Upper lobe of left lung (tissue), 6 donors: ENCODE data around the gene FAM171A2. TPM values are rescaled to one million over a fixed set of nuclear protein-coding genes. Genes with fewer than 3 reads are reported as not detected.

Source experiments
- ATAC-seq, 2 donors: fragments of 200-7000 bp; cut with Tn5 transposase; one replicate each; pipeline ENCODE4 v1.9.1; 2022; ENCODE audit warnings: mild to moderate bottlenecking in 2 of 2, moderate library complexity in 2 of 2; ENCODE audit not compliant: low FRiP score in 2 of 2
- DNase-seq, 2 donors: peaks; one replicate each; pipeline ENCODE4 v3.0.0-alpha.2; 2019 to 2020
- H3K27ac ChIP-seq, 4 donors: fragments of 200-600 bp; sonication (generic); one replicate each; pipeline ENCODE4 v1.5.1; 2016 to 2019
- H3K27me3 ChIP-seq, 4 donors: fragments of 200-600 bp; sonication (generic); one replicate each; pipeline ENCODE4 v1.5.1; 2017 to 2019
- H3K36me3 ChIP-seq, 4 donors: fragments of 200-600 bp; sonication (generic); one replicate each; pipeline ENCODE4 v1.5.1; 2016 to 2019
- H3K4me1 ChIP-seq, 4 donors: fragments of 200-600 bp; sonication (generic); one replicate each; pipeline ENCODE4 v1.5.1; 2018 to 2019
- H3K4me3 ChIP-seq, 4 donors: fragments of 200-600 bp; sonication (generic); one replicate each; pipeline ENCODE4 v1.5.1; 2017 to 2019; ENCODE audit warnings: mild to moderate bottlenecking in 2 of 4, moderate library complexity in 1 of 4
- H3K9me3 ChIP-seq, 4 donors: fragments of 200-600 bp; sonication (generic); one replicate each; pipeline ENCODE4 v1.5.1; 2018 to 2019
- EP300 ChIP-seq, 4 donors: sonication (generic); formaldehyde crosslinking; IDR thresholded peaks; one replicate each; pipeline ENCODE4 v1.5.1; 2017; ENCODE audit warnings: antibody characterized with exemption in 4 of 4, control low read depth in 2 of 4
- POLR2A ChIP-seq, 4 donors: fragments of 450-650 bp; IDR thresholded peaks; one replicate each; pipeline ENCODE4 v1.5.1; 2016 to 2017; ENCODE audit warnings: antibody characterized with exemption in 4 of 4, mild to moderate bottlenecking in 2 of 4
- POLR2AphosphoS5 ChIP-seq, 2 donors: sonication (generic); formaldehyde crosslinking; IDR thresholded peaks; one replicate each; pipeline ENCODE4 v1.5.1; 2017; ENCODE audit warnings: antibody characterized with exemption in 2 of 2
- WGBS, 2 donors: methylation state at CpG; one replicate each; pipeline ENCODE4 v1.1.5; 2017 to 2018; 5-methylcytosine and 5-hydroxymethylcytosine counted together
- total RNA-seq, 6 donors: library from RNA; depleted of rRNA in 4 of 6; stranded (reverse); fragments of >200 nt in 4 of 6; gene quantifications; one replicate each; pipeline versions ENCODE4 v1.1.0 to v1.2.1, GENCODE V29; 2016 to 2021
- TF ChIP-seq, protein P1 (sequence below), 6 experiments: fragments of 450-650 bp in 4 of 6; fragments of 200-600 bp in 2 of 6; sonication (generic) in 2 of 6; IDR thresholded peaks; one replicate each; pipeline ENCODE4 v1.5.1; 2016 to 2019; ENCODE audit warnings: antibody characterized with exemption in 6 of 6
- donor health status: DM: no; HTN: no; CAD: no; lungs with moderate emphysema.
- donor health status: DM: no; HTN: yes; CAD: no; lungs with severe emphysema.

The FAM171A2 gene
- total RNA-seq, 6 donors from 2014 or later = 0.61 to 4.6 (median 0.98) TPM; not detected in 1

DNA sequence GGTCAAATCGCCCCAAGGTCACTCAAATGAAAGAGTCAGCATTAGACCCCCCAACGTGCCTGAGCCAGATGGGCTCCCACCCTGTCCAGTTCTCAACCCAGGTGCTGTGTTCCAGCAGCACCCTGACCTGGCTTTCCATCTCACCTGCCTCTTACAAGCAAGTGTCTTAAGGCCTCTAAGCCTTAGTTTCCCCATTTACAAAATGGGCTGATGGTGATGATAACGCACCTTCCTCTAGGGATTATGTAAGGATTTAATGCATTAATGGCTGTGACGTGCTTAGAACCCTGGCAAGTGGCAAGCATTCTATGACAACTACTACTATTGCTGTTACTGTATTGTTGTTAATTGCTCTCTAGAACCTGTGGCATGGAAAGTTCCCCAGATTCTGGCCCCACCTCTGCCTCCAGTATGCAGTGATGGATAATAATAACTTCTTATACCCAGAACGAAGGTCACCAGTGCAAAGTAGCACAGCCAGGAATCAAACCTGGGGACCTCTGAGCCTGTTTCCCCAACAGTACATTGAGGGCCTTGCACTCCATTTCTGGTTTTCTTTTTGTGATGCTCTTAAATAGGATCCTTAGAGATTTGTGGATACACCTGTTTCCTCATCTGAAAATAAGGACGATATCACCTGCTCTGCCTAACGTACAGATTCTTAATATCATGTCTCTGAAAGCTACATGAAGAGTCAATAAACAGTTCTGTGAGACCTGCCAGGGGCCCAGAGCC, 35.8 kb downstream of the FAM171A2 start:
- ATAC-seq (no peak), DNase-seq (no peak)
- H3K9me3 ChIP-seq = no peaks in the 10 kb centered on the region

GRCh38 chr17:44326861-44327444, 36.7 kb downstream of the FAM171A2 start:
- ATAC-seq (peak; percentile 91 to 92), DNase-seq (peak; percentile 97)

More for the DNA sequence above, 35.8 kb downstream of the FAM171A2 start:
- Histone ChIP-seq H3K36me3 (no peaks in the 10 kb centered on the region), H3K4me1 (peaks cover 29 to 52% (median 36%) of the 10 kb centered on the region in 4 donors), H3K27me3 (no peaks in the 10 kb centered on the region), H3K27ac (no peak overlapping the region), H3K4me3 (no peak overlapping the region)
- no peak for TF ChIP-seq POLR2A (IDR thresholded peaks at IDR 0.05)
- TF ChIP-seq, protein P1, sequence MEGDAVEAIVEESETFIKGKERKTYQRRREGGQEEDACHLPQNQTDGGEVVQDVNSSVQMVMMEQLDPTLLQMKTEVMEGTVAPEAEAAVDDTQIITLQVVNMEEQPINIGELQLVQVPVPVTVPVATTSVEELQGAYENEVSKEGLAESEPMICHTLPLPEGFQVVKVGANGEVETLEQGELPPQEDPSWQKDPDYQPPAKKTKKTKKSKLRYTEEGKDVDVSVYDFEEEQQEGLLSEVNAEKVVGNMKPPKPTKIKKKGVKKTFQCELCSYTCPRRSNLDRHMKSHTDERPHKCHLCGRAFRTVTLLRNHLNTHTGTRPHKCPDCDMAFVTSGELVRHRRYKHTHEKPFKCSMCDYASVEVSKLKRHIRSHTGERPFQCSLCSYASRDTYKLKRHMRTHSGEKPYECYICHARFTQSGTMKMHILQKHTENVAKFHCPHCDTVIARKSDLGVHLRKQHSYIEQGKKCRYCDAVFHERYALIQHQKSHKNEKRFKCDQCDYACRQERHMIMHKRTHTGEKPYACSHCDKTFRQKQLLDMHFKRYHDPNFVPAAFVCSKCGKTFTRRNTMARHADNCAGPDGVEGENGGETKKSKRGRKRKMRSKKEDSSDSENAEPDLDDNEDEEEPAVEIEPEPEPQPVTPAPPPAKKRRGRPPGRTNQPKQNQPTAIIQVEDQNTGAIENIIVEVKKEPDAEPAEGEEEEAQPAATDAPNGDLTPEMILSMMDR (IDR thresholded peaks at IDR 0.05) = no peak
- no peak for TF ChIP-seq POLR2AphosphoS5 (IDR thresholded peaks at IDR 0.05)
- TF ChIP-seq EP300 (IDR thresholded peaks at IDR 0.05) = no peak
- WGBS, 2 donors = 74 to 82% methylated on average over 7 of the region's 7 CpGs

GRCh38 chr17:44324571-44325275, 38.9 kb downstream of the FAM171A2 start, which contains the start of gene SLC25A39:
Gene SLC25A39, minus strand, starts transcription at chr17:44324823. Its CDS starts 1,261 bp downstream, at chr17:44323562.
- Histone ChIP-seq H3K27me3 (no peaks in the 10 kb centered on the region), H3K4me1 (peaks cover 23 to 40% (median 27%) of the 10 kb centered on the region in 4 donors), H3K27ac (peak within 1 kb of the TSS; percentile 88 to 96 (median 88)), H3K4me3 (peak within 1 kb of the TSS; percentile 78 to 100 (median 96)), H3K9me3 (no peaks in the 10 kb centered on the region), H3K36me3 (peaks cover 9 to 29% (median 23%) of the 10 kb centered on the region in 4 donors)
- TF ChIP-seq POLR2AphosphoS5 (IDR thresholded peaks at IDR 0.05) = peak in 1 of 2 donors; percentile 81
- no peak for TF ChIP-seq EP300 (IDR thresholded peaks at IDR 0.05)
- TF ChIP-seq, protein P1 (IDR thresholded peaks at IDR 0.05) = peak in 1 of 6 experiments; percentile 54
- peak in 3 of 4 donors; percentile 43 to 80 (median 58) for TF ChIP-seq POLR2A (IDR thresholded peaks at IDR 0.05)
- peak; percentile 96 to 100 for DNase-seq
- ATAC-seq = peak; percentile 94 to 96
- WGBS, 2 donors = 0 to 1% methylated on average over 14 to 44 of the region's 85 CpGs

More at GRCh38 chr17:44326861-44327444, 36.7 kb downstream of the FAM171A2 start:
- Histone ChIP-seq H3K4me1 (peaks cover 29 to 51% (median 33%) of the 10 kb centered on the region in 4 donors), H3K27ac (peak overlapping the region; percentile 88 to 96 (median 88)), H3K36me3 (peaks cover 0 to 6% (median 3%) of the 10 kb centered on the region in 4 donors), H3K27me3 (no peaks in the 10 kb centered on the region), H3K4me3 (peak overlapping the region in 3 of 4 donors; percentile 78 to 100 (median 99)), H3K9me3 (no peaks in the 10 kb centered on the region)
- TF ChIP-seq, protein P1 (IDR thresholded peaks at IDR 0.05) = peak in 2 of 6 experiments; percentile 25 to 47
- TF ChIP-seq POLR2A (IDR thresholded peaks at IDR 0.05) = no peak
- TF ChIP-seq EP300 (IDR thresholded peaks at IDR 0.05) = peak in 1 of 4 donors; percentile 62
- TF ChIP-seq POLR2AphosphoS5 (IDR thresholded peaks at IDR 0.05) = peak; percentile 81 to 88
- 24 to 42% methylated on average over 17 to 30 of the region's 31 CpGs for WGBS, 2 donors

GRCh38 chr17:44324092-44324570, 39.5 kb downstream of the FAM171A2 start:
- Histone ChIP-seq H3K36me3 (peaks cover 9 to 35% (median 29%) of the 10 kb centered on the region in 4 donors), H3K9me3 (no peaks in the 10 kb centered on the region), H3K27me3 (no peaks in the 10 kb centered on the region), H3K4me3 (peak overlapping the region; percentile 78 to 100 (median 96)), H3K4me1 (peaks cover 23 to 40% (median 27%) of the 10 kb centered on the region in 4 donors), H3K27ac (peak overlapping the region; percentile 88 to 96 (median 88))
- no peak for ATAC-seq
- WGBS, 2 donors = 3% methylated on average over 32 of the region's 38 CpGs; no CpG with 5 or more reads in 1 of the 2 donors
- TF ChIP-seq, protein P1 (IDR thresholded peaks at IDR 0.05) = peak in 1 of 6 experiments; percentile 13
- TF ChIP-seq POLR2AphosphoS5 (IDR thresholded peaks at IDR 0.05) (no peak), EP300 (IDR thresholded peaks at IDR 0.05) (no peak)
- DNase-seq = no peak
